Measurements from ENCODE around the gene NPAS2. TPM values are rescaled to one million over a fixed set of nuclear protein-coding genes. Genes with fewer than 3 reads are reported as not detected.

Gene NPAS2
- total RNA-seq, 1 donor from 2014 or later = 39.4 TPM

DNA sequence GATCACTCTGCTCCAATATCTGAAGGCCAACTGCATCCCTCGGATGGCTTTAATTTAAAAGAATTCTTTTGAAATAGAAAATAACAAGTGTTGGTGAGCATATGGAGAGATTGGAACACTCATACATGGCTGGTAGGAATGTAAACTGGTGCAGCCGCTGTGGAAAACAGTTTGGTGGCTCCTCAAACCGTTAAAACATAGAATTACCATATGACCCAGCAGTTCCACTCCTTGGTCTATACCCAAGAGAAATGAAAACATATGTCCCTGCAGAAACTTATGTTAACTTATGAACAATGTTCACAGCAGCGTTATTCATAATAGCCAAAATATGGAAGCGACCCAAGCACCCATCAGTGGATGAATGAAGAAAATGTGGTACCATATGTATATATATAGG lies 60.1 kb downstream of the NPAS2 start:
- H3K9ac ChIP-seq = no peak overlapping the region
- H3K27me3 ChIP-seq = no peaks in the 10 kb centered on the region
- no peaks in the 10 kb centered on the region for H3K36me3 Mint-ChIP-seq
- peaks cover 19% of the 10 kb centered on the region for H3K4me1 Mint-ChIP-seq
- H3K36me3 ChIP-seq = no peaks in the 10 kb centered on the region
- peaks cover 15% of the 10 kb centered on the region for H3K27me3 Mint-ChIP-seq (ENCODE audit: insufficient read depth, low read depth)
- no peaks in the 10 kb centered on the region for H4K20me1 ChIP-seq (ENCODE audit: low read depth)
- no peaks in the 10 kb centered on the region for H3K9me3 ChIP-seq (ENCODE audit: low read depth)
- no peaks in the 10 kb centered on the region for H3K79me2 ChIP-seq (ENCODE audit: low read depth)
- no peaks in the 10 kb centered on the region for H3K9me3 Mint-ChIP-seq
- peaks cover 13% of the 10 kb centered on the region for H3K4me1 ChIP-seq
- no peak overlapping the region for H2AFZ ChIP-seq (replicated peaks)
- no peak overlapping the region for H3K27ac ChIP-seq
- H3K4me2 ChIP-seq = no peak overlapping the region
- H3K4me3 Mint-ChIP-seq = no peak overlapping the region
- no peak for DNase-seq (ENCODE audit: low spot score)
- H3K4me3 ChIP-seq = no peak overlapping the region
- no peak overlapping the region for H3K27ac Mint-ChIP-seq
- no peaks in the 10 kb centered on the region for H3F3A ChIP-seq (ENCODE audit: low read depth)
- TF ChIP-seq EZH2 (IDR thresholded peaks at IDR 0.05) (no peak), EZH2phosphoT487 (IDR thresholded peaks at IDR 0.05) (no peak)
- TF ChIP-seq, protein P1, sequence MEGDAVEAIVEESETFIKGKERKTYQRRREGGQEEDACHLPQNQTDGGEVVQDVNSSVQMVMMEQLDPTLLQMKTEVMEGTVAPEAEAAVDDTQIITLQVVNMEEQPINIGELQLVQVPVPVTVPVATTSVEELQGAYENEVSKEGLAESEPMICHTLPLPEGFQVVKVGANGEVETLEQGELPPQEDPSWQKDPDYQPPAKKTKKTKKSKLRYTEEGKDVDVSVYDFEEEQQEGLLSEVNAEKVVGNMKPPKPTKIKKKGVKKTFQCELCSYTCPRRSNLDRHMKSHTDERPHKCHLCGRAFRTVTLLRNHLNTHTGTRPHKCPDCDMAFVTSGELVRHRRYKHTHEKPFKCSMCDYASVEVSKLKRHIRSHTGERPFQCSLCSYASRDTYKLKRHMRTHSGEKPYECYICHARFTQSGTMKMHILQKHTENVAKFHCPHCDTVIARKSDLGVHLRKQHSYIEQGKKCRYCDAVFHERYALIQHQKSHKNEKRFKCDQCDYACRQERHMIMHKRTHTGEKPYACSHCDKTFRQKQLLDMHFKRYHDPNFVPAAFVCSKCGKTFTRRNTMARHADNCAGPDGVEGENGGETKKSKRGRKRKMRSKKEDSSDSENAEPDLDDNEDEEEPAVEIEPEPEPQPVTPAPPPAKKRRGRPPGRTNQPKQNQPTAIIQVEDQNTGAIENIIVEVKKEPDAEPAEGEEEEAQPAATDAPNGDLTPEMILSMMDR (IDR thresholded peaks at IDR 0.05) = no peak

DNA sequence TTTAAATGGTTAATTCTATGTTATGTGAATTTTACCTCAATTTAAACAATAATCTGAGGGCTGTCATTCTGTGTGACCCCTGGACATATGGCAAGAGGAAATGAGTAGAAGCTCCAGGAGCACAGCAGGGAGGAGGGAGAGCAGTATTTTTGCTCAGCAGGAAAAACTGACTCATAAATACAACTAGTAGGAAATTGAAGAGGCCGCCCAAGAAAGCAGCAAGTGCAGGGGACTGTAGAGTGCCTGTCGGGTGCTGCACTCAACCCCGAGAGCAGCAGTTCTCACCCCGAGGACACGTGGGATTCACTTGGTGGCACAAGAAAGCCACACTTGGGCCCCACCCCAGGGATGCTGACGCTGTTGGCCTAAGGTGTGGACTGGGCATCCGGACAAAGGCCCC lies 60.8 kb downstream of the NPAS2 start:
- H3K4me1 ChIP-seq = peaks cover 9% of the 10 kb centered on the region
- H3K9me3 ChIP-seq (ENCODE audit: low read depth) = no peaks in the 10 kb centered on the region
- H3K27me3 ChIP-seq = no peaks in the 10 kb centered on the region
- Mint-ChIP-seq H3K27me3 (ENCODE audit: insufficient read depth, low read depth) (peaks cover 15% of the 10 kb centered on the region), H3K9me3 (no peaks in the 10 kb centered on the region), H3K4me1 (peaks cover 15% of the 10 kb centered on the region), H3K4me3 (no peak overlapping the region), H3K36me3 (no peaks in the 10 kb centered on the region), H3K27ac (no peak overlapping the region)
- no peak overlapping the region for H3K27ac ChIP-seq
- no peak overlapping the region for H3K4me3 ChIP-seq
- H3F3A ChIP-seq (ENCODE audit: low read depth) = no peaks in the 10 kb centered on the region
- no peaks in the 10 kb centered on the region for H4K20me1 ChIP-seq (ENCODE audit: low read depth)
- TF ChIP-seq EZH2phosphoT487 (IDR thresholded peaks at IDR 0.05) (no peak), EZH2 (IDR thresholded peaks at IDR 0.05) (no peak)
- TF ChIP-seq, protein P1 (IDR thresholded peaks at IDR 0.05) = no peak
- H3K79me2 ChIP-seq (ENCODE audit: low read depth) = no peaks in the 10 kb centered on the region
- no peak overlapping the region for H2AFZ ChIP-seq (replicated peaks)
- no peak overlapping the region for H3K4me2 ChIP-seq
- no peak for DNase-seq (ENCODE audit: low spot score)
- no peaks in the 10 kb centered on the region for H3K36me3 ChIP-seq
- no peak overlapping the region for H3K9ac ChIP-seq

DNA sequence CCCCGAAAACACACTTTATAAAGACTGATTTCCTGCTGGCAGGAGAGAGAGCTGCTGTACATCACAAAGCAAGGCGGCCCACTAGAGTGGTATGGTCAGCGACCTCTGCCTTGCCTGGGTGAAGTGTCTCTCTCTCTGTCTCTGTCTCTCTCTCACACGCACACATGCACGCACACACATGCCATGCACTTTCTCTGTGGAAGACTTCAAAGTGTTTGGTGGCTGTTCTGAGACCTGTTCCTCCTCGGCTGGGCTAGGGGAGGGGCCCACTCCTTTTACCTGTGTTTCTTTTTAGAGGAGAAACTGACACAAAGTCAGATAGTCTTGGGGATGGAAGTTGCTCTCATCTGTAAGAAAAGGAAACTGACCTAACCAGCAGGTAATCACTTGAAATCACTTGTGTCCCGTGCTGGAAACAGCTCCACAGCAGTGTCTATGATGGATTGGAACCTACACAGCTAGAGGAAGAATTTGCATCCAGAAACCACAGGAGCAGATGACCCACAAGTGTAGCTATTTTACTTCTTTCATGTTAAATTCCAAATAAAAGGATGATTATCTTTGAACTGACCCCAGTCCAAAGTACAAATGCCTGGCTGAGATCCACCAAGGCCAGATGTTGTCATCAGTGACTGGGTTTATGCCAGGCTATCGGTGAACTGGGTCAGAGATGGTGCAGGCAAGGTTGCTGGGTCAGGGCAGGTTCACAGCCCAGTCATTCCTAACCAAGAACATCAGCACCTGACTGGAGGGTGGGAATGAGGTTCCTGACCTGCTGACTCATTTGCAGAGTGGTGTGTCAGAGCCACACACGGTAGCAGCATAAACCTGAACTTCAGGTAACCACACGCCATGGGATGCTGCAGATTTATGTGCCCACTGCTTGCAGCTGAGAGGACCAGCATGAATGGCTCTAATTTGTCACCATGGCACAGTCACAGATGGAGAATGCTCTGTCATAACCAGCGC lies 63.0 kb downstream of the NPAS2 start:
- no peak overlapping the region for H2AFZ ChIP-seq (replicated peaks)
- no peak overlapping the region for H3K27ac ChIP-seq
- no peaks in the 10 kb centered on the region for H4K20me1 ChIP-seq (ENCODE audit: low read depth)
- Mint-ChIP-seq H3K4me1 (peaks cover 5% of the 10 kb centered on the region), H3K4me3 (no peak overlapping the region), H3K9me3 (no peaks in the 10 kb centered on the region), H3K27ac (no peak overlapping the region), H3K27me3 (ENCODE audit: insufficient read depth, low read depth) (peaks cover 15% of the 10 kb centered on the region), H3K36me3 (no peaks in the 10 kb centered on the region)
- no peak overlapping the region for H3K9ac ChIP-seq
- no peaks in the 10 kb centered on the region for H3K9me3 ChIP-seq (ENCODE audit: low read depth)
- DNase-seq (ENCODE audit: low spot score) = no peak
- TF ChIP-seq EZH2 (IDR thresholded peaks at IDR 0.05) (no peak), EZH2phosphoT487 (IDR thresholded peaks at IDR 0.05) (no peak)
- TF ChIP-seq, protein P1 (IDR thresholded peaks at IDR 0.05) = no peak
- H3K79me2 ChIP-seq (ENCODE audit: low read depth) = no peaks in the 10 kb centered on the region
- no peak overlapping the region for H3K4me3 ChIP-seq
- no peaks in the 10 kb centered on the region for H3F3A ChIP-seq (ENCODE audit: low read depth)
- no peaks in the 10 kb centered on the region for H3K36me3 ChIP-seq
- H3K4me1 ChIP-seq = peaks cover 5% of the 10 kb centered on the region
- H3K27me3 ChIP-seq = no peaks in the 10 kb centered on the region
- H3K4me2 ChIP-seq = no peak overlapping the region
